Urothelium cell line (cell line): ENCODE measurements around the gene MYMX.

Experiments used
- DNase-seq: peaks from one replicate; pipeline ENCODE4 v3.0.0; 2011; ENCODE audit warnings: low spot score, mixed read lengths
- FAIRE-seq: peaks from 2 replicates; lab custom pipeline; 2011; peaks lifted over from hg19 to GRCh38; lab: Jason Lieb, UNC

Gene MYMX

DNA sequence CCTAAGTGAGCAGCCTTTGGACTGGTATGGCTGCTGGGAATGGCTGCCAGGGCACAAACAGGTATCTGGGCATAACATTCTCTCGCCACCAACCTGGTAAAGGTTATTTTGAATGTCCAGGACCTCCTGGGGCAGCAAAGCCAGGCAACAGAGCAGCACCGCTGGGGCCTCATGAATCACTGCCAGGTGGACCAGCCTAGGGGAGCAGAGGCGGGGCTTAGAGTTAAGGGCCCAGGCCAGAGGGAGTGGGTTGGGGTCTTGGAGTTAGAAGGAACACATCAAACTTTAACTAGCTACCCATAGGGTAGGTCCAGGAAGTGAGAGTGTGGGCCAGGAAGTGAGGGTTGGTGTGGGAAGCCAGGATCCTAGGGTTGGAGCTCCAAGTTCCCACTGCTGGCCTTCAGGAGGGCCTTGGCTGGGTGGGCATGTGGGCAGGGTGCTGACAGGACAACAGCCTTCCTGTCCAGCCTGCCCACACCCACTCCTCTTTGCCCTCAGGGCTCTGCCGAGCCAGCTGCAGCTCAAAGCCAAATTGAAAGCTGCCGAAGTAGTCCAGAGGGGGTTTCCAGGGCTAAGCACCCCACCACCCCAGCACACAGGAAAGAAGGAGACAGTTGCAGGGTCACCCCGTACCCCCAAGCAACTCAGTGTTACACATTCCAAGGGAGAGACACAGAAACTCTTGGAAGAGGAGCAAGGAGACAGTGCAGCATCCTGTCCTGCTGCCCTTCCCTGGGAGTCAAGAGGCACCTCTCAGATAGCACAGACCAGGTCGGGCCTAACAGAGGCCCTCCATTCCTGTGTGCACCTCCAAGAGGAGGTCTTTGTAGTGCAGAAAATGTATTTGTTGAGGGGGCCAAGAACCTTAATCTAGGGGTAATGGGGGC, 46.0 kb downstream of the MYMX start:
- DNase-seq: no peak
- FAIRE-seq: no peak

GRCh38 chr6:44263354-44264100, 46.8 kb downstream of the MYMX start:
- FAIRE-seq (no peak), DNase-seq (no peak)

DNA sequence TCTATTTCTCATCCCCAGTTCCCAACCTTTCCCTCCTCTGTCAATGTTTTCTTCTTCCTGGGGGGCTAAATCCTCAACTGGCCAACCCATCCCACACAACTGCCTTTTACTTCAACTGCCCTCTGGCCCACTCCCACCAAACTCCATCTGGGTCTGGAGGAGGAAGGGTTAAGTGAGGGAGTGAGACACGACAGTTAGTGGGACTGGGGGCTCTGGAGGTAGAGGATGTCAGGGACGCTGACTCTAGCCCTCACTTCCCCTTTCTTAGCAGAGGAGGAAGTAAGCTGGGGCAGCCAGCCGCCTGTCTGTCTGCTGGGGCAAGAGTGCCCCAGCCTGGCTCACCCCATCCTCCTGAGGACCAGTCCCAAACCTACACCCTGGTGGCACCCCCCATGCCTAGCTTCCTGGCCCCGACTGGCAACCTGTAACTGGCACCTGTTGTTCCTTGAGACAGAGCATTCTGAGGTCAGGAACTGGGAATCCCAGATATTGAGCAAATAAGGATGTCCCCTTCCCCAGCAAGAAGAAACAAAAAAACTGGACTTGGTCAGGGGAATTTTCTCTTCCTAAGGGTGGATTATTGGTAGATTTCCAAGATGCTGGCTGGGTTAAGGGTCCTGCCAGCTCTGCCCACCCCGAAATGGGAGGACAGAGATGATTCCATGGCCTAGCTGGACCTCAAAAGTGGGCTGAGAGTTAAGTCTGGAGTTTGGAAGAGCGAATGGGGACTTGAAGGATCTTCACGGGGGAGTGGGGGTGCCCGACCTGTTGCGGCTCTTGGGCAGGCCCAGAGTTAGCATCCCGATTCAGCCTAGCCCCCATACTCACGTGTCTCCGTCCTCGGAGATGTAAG, 47.7 kb downstream of the MYMX start:
- FAIRE-seq (no peak), DNase-seq (no peak)

DNA sequence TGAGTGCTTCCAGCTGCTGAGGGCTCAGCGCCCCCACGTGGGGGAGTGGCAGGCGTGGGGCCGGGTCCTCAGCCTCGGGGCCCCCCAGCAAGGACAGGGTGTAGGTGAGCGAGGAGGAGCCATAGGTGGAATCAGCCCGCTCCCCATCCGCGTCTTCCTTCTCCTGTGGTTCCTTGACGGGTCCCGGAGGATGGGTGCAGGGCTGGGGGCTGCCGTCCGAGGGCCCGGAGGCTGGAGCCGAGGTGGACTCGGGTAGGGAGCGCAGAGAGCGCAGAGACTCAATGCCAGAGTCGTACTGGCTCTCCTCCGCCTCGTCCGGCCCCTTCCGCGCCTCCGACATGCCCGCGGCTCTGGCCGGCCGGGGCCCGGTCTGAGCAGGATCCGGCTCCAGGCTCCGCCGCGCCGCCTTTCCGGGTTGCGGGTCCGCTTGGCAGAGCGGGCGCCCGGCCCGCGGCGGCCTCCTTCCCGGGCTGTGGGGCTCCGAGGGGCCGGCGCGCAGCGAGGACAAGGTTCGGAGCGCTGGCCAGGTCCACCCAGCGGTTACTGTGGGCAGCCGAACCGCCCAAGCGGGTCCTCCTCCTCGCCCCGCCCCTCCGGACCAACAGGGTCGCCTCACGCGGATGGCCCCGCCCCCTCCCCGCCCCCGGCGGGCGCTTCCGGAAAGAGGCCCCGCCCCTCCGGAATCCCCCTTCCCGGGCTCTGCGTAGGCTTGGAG, 48.4 kb downstream of the MYMX start, which contains the start of gene NFKBIE:
Gene NFKBIE (minus strand): TSS at position 545 of the 715 bp plus-strand sequence. CDS start 205 bp downstream, at position 340.
- FAIRE-seq: no peak
- peak; percentile 97 for DNase-seq

DNA sequence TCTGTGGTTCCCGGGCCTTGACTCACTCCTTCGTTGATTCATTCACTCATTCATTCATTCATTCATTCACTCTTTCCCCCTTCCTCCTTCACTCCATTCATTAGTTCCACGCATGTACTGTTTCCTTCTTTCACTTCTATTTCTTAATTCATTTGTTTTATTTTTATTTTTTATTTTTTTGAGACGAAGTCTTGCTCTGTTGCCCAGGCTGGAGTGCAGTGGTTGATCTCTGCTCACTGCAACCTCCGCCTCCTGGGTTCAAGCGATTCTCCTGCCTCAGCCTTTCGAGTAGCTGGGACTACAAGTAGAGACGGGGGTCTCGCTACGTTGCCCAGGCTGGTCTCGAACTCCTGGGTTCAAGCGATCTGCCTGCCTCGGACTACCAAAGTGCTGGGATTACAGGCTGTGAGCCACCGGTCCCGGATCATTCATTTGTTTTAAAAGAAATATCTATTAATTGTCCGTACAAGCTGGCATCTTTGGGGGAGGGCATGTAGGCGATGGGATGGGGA, 49.1 kb downstream of the MYMX start:
- DNase-seq (no peak), FAIRE-seq (no peak)

DNA sequence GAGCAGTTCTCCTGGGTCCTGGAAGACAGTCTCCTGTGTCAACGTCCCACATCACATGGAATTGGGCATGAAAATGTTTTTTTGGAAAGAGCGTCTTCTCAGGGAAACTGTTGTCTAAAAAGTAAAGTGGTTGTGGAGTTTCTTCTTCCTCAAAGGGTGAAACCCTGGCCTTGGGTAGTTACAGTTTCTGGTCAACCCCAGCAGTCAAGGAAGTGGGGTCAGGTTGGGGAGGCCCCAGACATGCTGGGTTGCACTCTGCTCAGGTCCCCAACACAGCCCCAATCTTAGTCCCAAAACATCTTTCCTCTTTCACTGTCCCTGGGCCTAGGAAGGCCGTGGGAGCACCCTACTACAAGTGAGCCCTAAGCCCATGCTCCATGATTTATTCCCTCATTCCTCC, 49.6 kb downstream of the MYMX start:
- FAIRE-seq: no peak

GRCh38 chr6:44267252-44267651, 50.5 kb downstream of the MYMX start:
- no peak for DNase-seq
- FAIRE-seq: no peak

More for the DNA sequence above, 49.6 kb downstream of the MYMX start:
- DNase-seq: no peak
